Measurements from ENCODE around the gene CEPT1. TPM values are rescaled to one million over a fixed set of nuclear protein-coding genes. Genes with fewer than 3 reads are reported as not detected.
A peak's percentile ranks its signal among the peaks of the same experiment; 100 is the strongest.
"Not testable (repeated sequence)": the region's sequence is repeated elsewhere in the genome, so short reads cannot be mapped to it uniquely, and the experiment has no call there.

CEPT1 gene
- total RNA-seq (10 to 100 TPM in 2 of 4 donors, 1 to 10 TPM in 2; 9.2 to 11.2 (median 10.1) TPM), polyA plus RNA-seq (10 to 100 TPM in 1 of 3 donors, 1 to 10 TPM in 2; 6.7 to 13.7 (median 8.6) TPM)
- long read RNA-seq, donor 1, full-length matches to known transcripts: 3 of 7 reads
- long read RNA-seq, donor 1, partial matches to known transcripts: 0 of 7 reads
- long read RNA-seq, donor 1, other reads (novel, unspliced or antisense): 4 of 7 reads
- long read RNA-seq, donor 2, partial matches to known transcripts: 3 of 17 reads
- long read RNA-seq, donor 2, other reads (novel, unspliced or antisense): 12 of 17 reads

DNA sequence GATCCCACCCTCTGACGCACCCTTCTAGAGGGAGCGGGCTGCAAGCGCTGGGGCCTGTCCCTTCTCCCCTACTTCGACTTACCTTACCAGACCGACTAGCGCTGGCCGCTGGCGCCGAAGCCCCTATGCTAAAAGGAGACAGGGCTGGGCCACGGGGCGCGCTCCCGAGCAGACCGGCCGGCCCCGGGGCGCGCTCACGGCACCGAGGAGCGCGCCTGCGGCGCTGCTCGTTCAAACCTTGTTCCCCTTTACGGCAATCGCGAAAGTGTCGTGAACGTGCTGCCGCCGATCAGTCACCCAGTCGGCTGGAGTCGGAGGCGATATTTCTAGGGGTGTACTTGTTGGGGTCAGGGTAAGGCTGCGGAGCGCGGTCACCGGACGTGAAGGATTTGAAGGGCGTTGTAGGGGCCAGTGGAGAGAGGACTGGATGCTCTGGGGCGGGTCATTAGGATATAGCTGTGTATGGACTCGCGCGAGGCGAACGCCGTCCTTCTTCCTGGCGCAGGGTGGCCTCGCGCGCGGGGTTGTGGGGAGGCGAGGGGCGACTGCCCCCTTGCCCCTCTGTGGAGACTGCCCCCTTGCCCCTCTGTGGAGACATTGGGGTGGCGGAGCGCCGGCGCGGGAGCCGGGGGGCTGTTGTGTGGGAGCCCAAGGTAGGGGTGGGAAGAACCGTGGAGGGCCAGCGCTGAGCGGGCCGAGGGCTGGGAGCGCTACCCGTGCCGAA is at the start of gene CEPT1, which contains the start of gene DRAM2:
Gene CEPT1, plus strand, starts transcription at position 268 of the 724 bp plus-strand sequence. CDS start 7,492 bp downstream, outside the sequence.
Gene DRAM2, minus strand, starts transcription at position 138 of the 724 bp plus-strand sequence. CDS start 8,539 bp downstream, outside the sequence.
- Histone ChIP-seq H3K4me3 (peak within 1 kb of the TSS; percentile 96), H3K36me3 (ENCODE audit: insufficient read depth in 1 of 2, low read depth in 1 of 2) (peaks cover 0 to 33% of the 10 kb centered on the region in 2 donors), H3K27ac (peak within 1 kb of the TSS; percentile 93), H3K9me3 (no peaks in the 10 kb centered on the region), H3K27me3 (ENCODE audit: insufficient read depth in 3 of 3, low read length in 2 of 3) (no peaks in the 10 kb centered on the region), H3K4me1 (peaks cover 36% of the 10 kb centered on the region)
- intact Hi-C loops (cut with DNase I): loop anchor here (5.0 to 10.0 kb wide), 2 partner anchors 305 to 307 kb away; partner anchors contain the start of genes ATP5PB (in 2 of the 2) and WDR77 (in 2 of the 2)
- TF ChIP-seq, protein P1, sequence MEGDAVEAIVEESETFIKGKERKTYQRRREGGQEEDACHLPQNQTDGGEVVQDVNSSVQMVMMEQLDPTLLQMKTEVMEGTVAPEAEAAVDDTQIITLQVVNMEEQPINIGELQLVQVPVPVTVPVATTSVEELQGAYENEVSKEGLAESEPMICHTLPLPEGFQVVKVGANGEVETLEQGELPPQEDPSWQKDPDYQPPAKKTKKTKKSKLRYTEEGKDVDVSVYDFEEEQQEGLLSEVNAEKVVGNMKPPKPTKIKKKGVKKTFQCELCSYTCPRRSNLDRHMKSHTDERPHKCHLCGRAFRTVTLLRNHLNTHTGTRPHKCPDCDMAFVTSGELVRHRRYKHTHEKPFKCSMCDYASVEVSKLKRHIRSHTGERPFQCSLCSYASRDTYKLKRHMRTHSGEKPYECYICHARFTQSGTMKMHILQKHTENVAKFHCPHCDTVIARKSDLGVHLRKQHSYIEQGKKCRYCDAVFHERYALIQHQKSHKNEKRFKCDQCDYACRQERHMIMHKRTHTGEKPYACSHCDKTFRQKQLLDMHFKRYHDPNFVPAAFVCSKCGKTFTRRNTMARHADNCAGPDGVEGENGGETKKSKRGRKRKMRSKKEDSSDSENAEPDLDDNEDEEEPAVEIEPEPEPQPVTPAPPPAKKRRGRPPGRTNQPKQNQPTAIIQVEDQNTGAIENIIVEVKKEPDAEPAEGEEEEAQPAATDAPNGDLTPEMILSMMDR (IDR thresholded peaks at IDR 0.05): peak; percentile 3
- 0 to 1% (median 0%) methylated on average over 47 to 68 of the region's 68 CpGs for WGBS, 3 donors
- peak; percentile 96 for DNase-seq
- ATAC-seq: peak; percentile 96 to 97 (median 97)

DNA sequence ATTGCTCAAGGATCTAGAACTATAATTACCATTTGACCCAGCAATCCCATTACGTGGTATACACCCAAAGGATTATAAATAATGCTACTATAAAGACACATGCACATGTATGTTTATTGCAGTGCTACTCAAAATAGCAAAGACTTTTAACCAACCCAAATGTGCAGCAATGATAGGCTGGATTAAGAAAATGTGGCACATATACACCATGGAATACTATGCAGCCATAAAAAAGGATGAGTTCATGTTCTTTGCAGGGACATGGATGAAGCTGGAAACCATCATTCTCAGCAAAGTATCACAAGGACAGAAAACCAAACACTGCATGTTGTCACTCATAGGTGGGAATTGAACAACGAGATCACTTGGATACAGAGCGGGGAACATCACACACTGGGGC is 44.6 kb upstream of the CEPT1 start:
- H3K27ac ChIP-seq; H3K4me1 ChIP-seq; ATAC-seq; H3K36me3 ChIP-seq (ENCODE audit: insufficient read depth in 1 of 2, low read depth in 1 of 2); H3K4me3 ChIP-seq; intact Hi-C loops (cut with DNase I); DNase-seq; H3K27me3 ChIP-seq (ENCODE audit: insufficient read depth in 3 of 3, low read length in 2 of 3): not testable (repeated sequence)
- WGBS, 3 donors: 79 to 83% (median 79%) methylated on average over 3 of the region's 3 CpGs
- peaks cover 11% of the 10 kb centered on the region for H3K9me3 ChIP-seq

DNA sequence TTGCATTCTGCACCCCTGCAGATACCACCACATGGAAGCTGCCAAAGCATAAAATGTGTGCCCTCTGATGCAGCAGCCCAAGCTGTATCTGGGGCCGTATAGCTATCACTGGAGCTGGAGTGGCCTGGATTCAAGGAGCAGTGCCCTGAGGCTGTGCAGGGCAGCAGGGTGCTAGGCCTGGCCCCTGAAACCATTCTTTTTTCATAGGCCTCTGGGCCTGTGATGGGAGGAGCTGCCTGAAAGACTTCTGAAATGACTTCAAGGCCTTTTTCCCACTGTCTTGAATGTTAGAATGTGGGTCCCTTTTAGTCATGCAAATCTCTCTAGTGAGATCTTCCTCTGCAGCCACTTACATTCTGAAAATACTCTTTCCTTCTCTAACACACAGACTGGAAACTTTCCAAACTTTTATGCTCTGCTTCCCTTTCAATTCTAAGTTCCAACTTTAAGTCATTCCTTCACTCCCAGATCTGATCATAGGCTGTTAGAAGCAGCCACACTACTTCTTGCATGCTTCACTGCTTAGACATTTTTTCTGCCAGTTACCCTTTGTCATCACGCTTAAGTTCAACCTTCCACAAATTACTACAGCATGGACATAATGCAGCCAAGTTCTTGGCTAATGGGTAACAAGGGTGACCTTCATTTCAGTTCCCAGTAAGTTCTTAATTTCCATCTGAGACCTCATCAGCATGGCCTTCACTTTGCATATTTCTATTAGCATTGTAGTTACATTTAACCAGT is 42.5 kb upstream of the CEPT1 start:
- TF ChIP-seq, protein P1 (IDR thresholded peaks at IDR 0.05): no peak
- DNase-seq: no peak
- 84 to 91% (median 86%) methylated on average over 2 of the region's 2 CpGs for WGBS, 3 donors
- ATAC-seq: no peak
- Histone ChIP-seq H3K27me3 (ENCODE audit: insufficient read depth in 3 of 3, low read length in 2 of 3) (no peaks in the 10 kb centered on the region), H3K4me1 (no peaks in the 10 kb centered on the region), H3K4me3 (no peak overlapping the region), H3K36me3 (ENCODE audit: insufficient read depth in 1 of 2, low read depth in 1 of 2) (no peaks in the 10 kb centered on the region), H3K27ac (no peak overlapping the region), H3K9me3 (peaks cover 11% of the 10 kb centered on the region)
- intact Hi-C loops (cut with DNase I): no loop called here

DNA sequence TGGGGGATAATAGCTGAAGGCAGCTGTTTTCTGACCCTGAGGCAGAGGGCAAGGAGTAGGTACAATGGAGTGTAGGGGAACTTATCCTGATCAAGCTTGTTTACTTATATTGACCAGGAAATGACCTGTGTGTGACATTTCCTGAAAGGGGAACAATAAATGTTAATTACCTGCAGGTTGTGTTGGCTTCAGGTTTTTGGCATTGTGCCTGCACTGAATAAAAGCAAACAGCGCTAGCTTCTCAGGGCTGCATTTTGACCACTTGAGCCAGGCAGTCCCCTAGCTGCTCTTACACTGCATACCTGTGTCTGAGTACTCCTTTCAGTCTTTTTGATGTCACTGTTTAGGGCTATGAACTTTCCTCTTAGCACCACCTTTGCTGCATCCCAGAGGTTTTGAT is 40.7 kb upstream of the CEPT1 start:
- H3K4me3 ChIP-seq: no peak overlapping the region
- TF ChIP-seq, protein P1 (IDR thresholded peaks at IDR 0.05): no peak

More for the DNA sequence above, 40.7 kb upstream of the CEPT1 start:
- Histone ChIP-seq H3K36me3 (ENCODE audit: insufficient read depth in 1 of 2, low read depth in 1 of 2) (no peaks in the 10 kb centered on the region), H3K9me3 (peaks cover 11% of the 10 kb centered on the region), H3K27ac (no peak overlapping the region), H3K27me3 (ENCODE audit: insufficient read depth in 3 of 3, low read length in 2 of 3) (no peaks in the 10 kb centered on the region), H3K4me1 (no peaks in the 10 kb centered on the region)
- intact Hi-C loops (cut with DNase I): no loop called here
- no peak for DNase-seq
- ATAC-seq: no peak
- 77 to 85% (median 80%) methylated on average over 1 of the region's 1 CpG for WGBS, 3 donors
